Effector memory CD4-positive, alpha-beta T cell (primary cell): ENCODE data around the gene ZBTB22.

Source experiments
- DNase-seq, 3 donors: peaks; one replicate each; pipeline ENCODE4 v3.0.0-alpha.2; 2020
- H3K27ac ChIP-seq: 2 replicates; pipeline ENCODE4 v1.7.0; 2013; ENCODE audit warnings: mild to moderate bottlenecking, low read length, moderate library complexity; ENCODE audit not compliant: insufficient read depth, poor library complexity, severe bottlenecking
- H3K27me3 ChIP-seq: replicated peaks from 2 replicates; pipeline ENCODE4 v1.7.0; 2013; ENCODE audit warnings: mild to moderate bottlenecking, low read length; ENCODE audit not compliant: insufficient read depth, control insufficient read depth, poor library complexity, severe bottlenecking
- H3K36me3 ChIP-seq: 2 replicates; pipeline ENCODE4 v1.7.0; 2013; ENCODE audit warnings: mild to moderate bottlenecking, low read length, moderate library complexity; ENCODE audit not compliant: control insufficient read depth, insufficient read depth
- H3K4me1 ChIP-seq: 2 replicates; pipeline ENCODE4 v1.7.0; 2013; ENCODE audit warnings: low read length, mild to moderate bottlenecking; ENCODE audit not compliant: control insufficient read depth, insufficient read depth, poor library complexity, severe bottlenecking
- H3K4me3 ChIP-seq: 2 replicates; pipeline ENCODE4 v1.7.0; 2013; ENCODE audit warnings: low read length, low read depth, mild to moderate bottlenecking; ENCODE audit not compliant: insufficient read depth, poor library complexity, severe bottlenecking
- H3K9me3 ChIP-seq: 2 replicates; pipeline ENCODE4 v1.7.0; 2013; ENCODE audit warnings: mild to moderate bottlenecking, low read length, moderate library complexity; ENCODE audit not compliant: control insufficient read depth

Gene ZBTB22

DNA sequence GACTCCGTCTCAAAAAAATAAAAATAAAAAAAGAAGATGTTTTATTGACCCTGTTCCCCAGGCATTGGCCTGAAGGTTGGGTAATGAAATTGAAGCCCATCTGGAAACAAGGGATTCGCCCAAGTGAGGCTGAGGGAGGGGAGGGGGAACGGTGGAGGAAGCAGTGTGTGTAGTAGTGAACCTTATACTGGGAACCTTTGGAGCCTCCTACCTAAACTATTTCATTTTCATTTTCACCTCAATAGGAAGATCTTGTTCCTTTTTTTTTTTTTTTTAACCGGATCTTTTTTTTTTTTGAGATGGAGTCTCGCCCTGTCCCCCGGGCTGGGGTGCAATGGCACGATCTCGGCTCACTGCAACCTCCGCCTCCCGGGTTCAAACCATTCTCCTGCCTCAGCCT, 13.2 kb upstream of the ZBTB22 start:
- H3K4me3 ChIP-seq = no peak overlapping the region
- H3K36me3 ChIP-seq = no peaks in the 10 kb centered on the region
- H3K9me3 ChIP-seq = no peaks in the 10 kb centered on the region
- H3K27me3 ChIP-seq = no peaks in the 10 kb centered on the region
- no peak overlapping the region for H3K27ac ChIP-seq
- DNase-seq = no peak
- H3K4me1 ChIP-seq = no peaks in the 10 kb centered on the region

GRCh38 chr6:33329058-33329457, 11.5 kb upstream of the ZBTB22 start:
- peaks cover under 1% of the 10 kb centered on the region for H3K4me1 ChIP-seq
- H3K27me3 ChIP-seq = no peaks in the 10 kb centered on the region
- H3K27ac ChIP-seq = no peak overlapping the region
- H3K4me3 ChIP-seq = no peak overlapping the region
- DNase-seq = no peak
- no peaks in the 10 kb centered on the region for H3K9me3 ChIP-seq
- H3K36me3 ChIP-seq = no peaks in the 10 kb centered on the region

GRCh38 chr6:33324125-33324524, 6.6 kb upstream of the ZBTB22 start:
- peak overlapping the region; percentile 89 for H3K4me3 ChIP-seq
- no peaks in the 10 kb centered on the region for H3K27me3 ChIP-seq
- DNase-seq = no peak
- peaks cover 30% of the 10 kb centered on the region for H3K4me1 ChIP-seq
- H3K27ac ChIP-seq = peak overlapping the region; percentile 84
- no peaks in the 10 kb centered on the region for H3K9me3 ChIP-seq
- peaks cover 20% of the 10 kb centered on the region for H3K36me3 ChIP-seq

DNA sequence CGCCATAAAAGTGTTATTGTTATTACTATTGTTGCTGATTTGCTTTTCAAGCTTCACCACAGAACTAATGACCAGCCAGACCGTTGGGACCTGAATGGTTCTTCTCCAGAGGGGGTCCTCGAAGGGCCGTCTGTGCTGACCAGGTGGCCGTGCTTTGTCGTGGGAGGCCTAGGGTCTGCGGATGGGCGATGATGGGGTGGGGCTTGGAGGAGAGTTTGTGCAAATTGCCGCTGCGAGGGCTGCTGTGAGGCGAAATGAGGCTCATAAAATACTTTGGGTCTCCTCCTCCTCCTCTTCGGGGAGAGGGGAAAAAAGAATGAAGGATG, 6.0 kb upstream of the ZBTB22 start:
- H3K4me1 ChIP-seq = peaks cover 35% of the 10 kb centered on the region
- H3K36me3 ChIP-seq = peaks cover 26% of the 10 kb centered on the region
- H3K9me3 ChIP-seq = no peaks in the 10 kb centered on the region
- no peak for DNase-seq
- H3K27ac ChIP-seq = peak overlapping the region; percentile 84
- peak overlapping the region; percentile 89 for H3K4me3 ChIP-seq
- H3K27me3 ChIP-seq = no peaks in the 10 kb centered on the region

DNA sequence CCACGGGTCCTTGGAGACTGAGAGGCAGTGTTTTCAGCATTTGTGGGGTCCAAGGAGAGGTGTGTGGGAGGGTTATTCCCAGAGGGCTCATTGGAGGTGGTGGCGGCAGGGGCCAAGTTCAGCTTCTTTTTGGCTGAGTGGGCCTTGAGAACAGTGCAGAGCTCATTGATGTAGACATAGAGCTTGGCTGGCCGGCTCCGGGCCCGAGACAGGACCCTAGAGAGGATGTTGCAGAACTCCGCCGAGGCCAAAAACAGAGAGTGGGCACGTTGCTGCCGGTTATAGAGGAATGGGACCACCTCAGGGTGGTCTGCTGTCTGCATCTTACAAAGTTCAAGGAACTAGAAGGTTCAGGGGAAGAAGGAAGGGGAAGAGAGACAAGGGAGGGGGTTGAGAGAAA, 3.7 kb upstream of the ZBTB22 start:
- Histone ChIP-seq H3K27me3 (no peaks in the 10 kb centered on the region), H3K36me3 (peaks cover 27% of the 10 kb centered on the region), H3K27ac (peak overlapping the region; percentile 84), H3K4me3 (no peak overlapping the region), H3K9me3 (no peaks in the 10 kb centered on the region), H3K4me1 (peaks cover 41% of the 10 kb centered on the region)
- DNase-seq = no peak

DNA sequence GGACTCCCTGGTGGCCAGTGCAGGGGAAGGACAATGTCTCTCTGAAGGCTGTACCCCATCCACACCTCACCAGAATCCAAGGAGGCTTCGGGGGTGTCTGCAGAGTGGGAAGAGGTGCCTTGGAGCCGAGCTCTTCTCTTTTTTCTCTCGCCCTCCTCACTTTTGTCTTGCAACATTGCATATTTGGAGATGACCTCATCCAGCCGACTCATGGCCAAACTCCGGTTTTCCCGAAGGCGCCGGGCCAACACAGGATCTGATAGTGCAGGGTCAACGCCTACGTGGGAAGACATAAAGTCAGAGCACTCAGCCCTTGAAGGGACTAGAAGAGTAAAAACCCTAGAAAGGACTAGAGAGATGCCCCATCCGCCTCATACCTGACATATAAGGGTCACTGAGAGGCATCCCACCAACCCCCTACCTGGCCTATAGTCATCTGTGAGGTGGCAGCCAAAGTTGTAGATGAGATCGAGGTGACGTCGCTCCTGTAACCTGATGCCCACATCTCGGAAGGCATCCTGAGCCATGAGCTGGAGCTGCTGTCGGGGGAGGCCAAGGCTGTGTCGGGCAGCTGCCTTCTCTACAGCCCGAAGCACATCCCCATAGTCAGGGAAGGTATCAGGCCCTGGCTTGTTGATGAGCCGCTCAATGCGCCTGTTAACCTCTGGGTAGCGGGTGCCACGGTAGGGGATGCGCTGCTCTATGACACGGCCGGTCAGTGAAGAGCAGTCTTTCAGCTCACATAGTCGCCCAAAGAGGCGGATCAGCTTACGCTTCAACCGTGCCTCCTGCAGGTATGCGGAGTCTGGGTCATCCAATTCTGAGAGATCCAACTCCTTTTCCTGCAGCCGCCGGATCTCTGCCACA, 3.0 kb upstream of the ZBTB22 start:
- H3K27me3 ChIP-seq = no peaks in the 10 kb centered on the region
- H3K9me3 ChIP-seq = no peaks in the 10 kb centered on the region
- H3K36me3 ChIP-seq = peaks cover 27% of the 10 kb centered on the region
- no peak for DNase-seq
- peaks cover 41% of the 10 kb centered on the region for H3K4me1 ChIP-seq
- H3K4me3 ChIP-seq = no peak overlapping the region
- peak overlapping the region; percentile 84 for H3K27ac ChIP-seq

DNA sequence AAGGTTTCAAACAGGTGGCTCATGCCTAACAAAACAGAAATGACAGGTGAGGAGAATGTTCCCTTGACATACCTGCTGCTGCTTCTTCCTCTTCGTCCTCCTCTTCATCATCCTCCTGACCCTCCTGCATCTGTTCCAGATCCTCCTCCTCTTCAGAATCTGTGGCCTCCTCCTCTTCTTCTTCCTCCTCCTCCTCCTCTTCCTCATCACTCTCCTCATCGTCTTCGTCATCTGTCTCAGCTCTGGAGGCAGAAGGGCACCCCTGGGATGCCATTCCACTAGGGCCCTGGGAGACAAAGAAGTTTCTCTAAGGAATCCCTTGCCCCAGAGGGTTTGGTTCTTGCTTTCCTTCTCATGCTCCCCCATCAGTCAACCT, 2.4 kb upstream of the ZBTB22 start:
- Histone ChIP-seq H3K9me3 (no peaks in the 10 kb centered on the region), H3K4me1 (peaks cover 47% of the 10 kb centered on the region), H3K27ac (peak overlapping the region; percentile 14), H3K4me3 (no peak overlapping the region), H3K36me3 (peaks cover 27% of the 10 kb centered on the region), H3K27me3 (no peaks in the 10 kb centered on the region)
- no peak for DNase-seq

GRCh38 chr6:33318426-33319073, 1.0 kb upstream of the ZBTB22 start:
- peaks cover 49% of the 10 kb centered on the region for H3K4me1 ChIP-seq
- H3K36me3 ChIP-seq = peaks cover 27% of the 10 kb centered on the region
- H3K27ac ChIP-seq = peak overlapping the region; percentile 78
- H3K27me3 ChIP-seq = no peaks in the 10 kb centered on the region
- H3K4me3 ChIP-seq = peak overlapping the region; percentile 75
- DNase-seq = no peak
- H3K9me3 ChIP-seq = no peaks in the 10 kb centered on the region

DNA sequence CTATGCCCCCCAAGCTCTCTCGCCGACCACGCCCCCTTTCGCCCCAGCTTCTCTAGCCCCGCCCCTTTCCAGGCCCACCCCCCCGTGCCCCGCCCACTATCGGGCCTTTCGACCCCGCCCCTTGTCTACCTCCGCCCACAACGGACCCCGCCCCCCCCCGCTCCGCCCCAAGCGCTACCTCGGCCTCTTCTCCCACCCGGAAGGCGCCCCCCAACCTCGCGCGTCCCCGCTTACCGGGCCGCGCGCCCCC, 200 bp downstream of the ZBTB22 start:
- Histone ChIP-seq H3K4me3 (peak overlapping the region; percentile 75), H3K27me3 (no peaks in the 10 kb centered on the region), H3K9me3 (no peaks in the 10 kb centered on the region), H3K36me3 (peaks cover 27% of the 10 kb centered on the region), H3K27ac (peak overlapping the region; percentile 78), H3K4me1 (peaks cover 48% of the 10 kb centered on the region)
- no peak for DNase-seq

GRCh38 chr6:33316603-33317418, 733 bp downstream of the ZBTB22 start:
- H3K9me3 ChIP-seq = no peaks in the 10 kb centered on the region
- H3K4me1 ChIP-seq = peaks cover 51% of the 10 kb centered on the region
- H3K27me3 ChIP-seq = no peaks in the 10 kb centered on the region
- peaks cover 27% of the 10 kb centered on the region for H3K36me3 ChIP-seq
- no peak for DNase-seq
- H3K4me3 ChIP-seq = peak overlapping the region; percentile 31
- H3K27ac ChIP-seq = peak overlapping the region; percentile 78
